Fibroblast of villous mesenchyme (primary cell): ENCODE results near the gene C8B. TPM values are rescaled to one million over a fixed set of nuclear protein-coding genes. Genes with fewer than 3 reads are reported as not detected.

Source experiments
- DNase-seq: peaks from one replicate; pipeline ENCODE4 v3.0.0-alpha.2; 2010; ENCODE audit warnings: low read depth
- H3K4me3 ChIP-seq: 2 replicates; pipeline ENCODE4 v1.5.1; 2011; ENCODE audit warnings: low read depth, mild to moderate bottlenecking, low read length
- total RNA-seq: library from RNA; depleted of rRNA; stranded (reverse); fragments of >200 nt; gene quantifications from 2 replicates; pipeline ENCODE4 v1.2.3, GENCODE V29; 2012
- TF ChIP-seq, protein P1 (sequence below): IDR thresholded peaks from 2 replicates; pipeline ENCODE4 v1.5.1; 2012; ENCODE audit warnings: low read depth, mild to moderate bottlenecking, low read length; ENCODE audit not compliant: insufficient read depth

C8B gene
- total RNA-seq, 1 donor: not detected

GRCh38 chr1:56910441-56910985, 55.3 kb downstream of the C8B start:
- no peak for DNase-seq
- TF ChIP-seq, protein P1, sequence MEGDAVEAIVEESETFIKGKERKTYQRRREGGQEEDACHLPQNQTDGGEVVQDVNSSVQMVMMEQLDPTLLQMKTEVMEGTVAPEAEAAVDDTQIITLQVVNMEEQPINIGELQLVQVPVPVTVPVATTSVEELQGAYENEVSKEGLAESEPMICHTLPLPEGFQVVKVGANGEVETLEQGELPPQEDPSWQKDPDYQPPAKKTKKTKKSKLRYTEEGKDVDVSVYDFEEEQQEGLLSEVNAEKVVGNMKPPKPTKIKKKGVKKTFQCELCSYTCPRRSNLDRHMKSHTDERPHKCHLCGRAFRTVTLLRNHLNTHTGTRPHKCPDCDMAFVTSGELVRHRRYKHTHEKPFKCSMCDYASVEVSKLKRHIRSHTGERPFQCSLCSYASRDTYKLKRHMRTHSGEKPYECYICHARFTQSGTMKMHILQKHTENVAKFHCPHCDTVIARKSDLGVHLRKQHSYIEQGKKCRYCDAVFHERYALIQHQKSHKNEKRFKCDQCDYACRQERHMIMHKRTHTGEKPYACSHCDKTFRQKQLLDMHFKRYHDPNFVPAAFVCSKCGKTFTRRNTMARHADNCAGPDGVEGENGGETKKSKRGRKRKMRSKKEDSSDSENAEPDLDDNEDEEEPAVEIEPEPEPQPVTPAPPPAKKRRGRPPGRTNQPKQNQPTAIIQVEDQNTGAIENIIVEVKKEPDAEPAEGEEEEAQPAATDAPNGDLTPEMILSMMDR: no peak
- no peak overlapping the region for H3K4me3 ChIP-seq

DNA sequence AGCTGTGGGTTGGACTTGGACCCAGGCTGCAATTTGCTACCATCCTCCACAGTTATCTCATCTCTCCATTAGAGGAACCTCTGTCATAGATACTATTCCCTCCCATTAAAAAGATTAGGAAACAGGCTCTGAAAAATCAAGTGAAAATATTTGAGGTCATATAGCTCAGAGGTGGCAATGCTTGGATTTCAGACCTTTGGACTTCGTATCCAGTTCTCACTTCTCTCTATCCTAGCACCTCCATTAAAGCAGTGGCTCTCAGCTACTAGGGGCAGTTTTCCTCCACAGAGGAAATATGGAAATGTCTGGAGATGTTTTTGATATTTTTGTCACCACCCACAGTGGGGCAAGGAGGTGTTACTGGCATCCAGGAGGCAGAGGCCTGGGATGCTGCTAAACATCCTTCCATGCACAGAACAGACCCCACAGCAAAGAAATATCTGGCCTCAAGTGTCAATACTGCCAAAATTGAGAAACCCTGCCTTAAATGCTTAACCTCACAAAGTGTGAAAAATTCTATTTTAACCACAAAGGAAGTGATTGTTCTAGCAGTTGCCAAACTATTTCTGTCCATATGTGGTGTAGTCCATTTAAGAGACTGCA, 57.1 kb downstream of the C8B start:
- H3K4me3 ChIP-seq: no peak overlapping the region
- DNase-seq: no peak
- TF ChIP-seq, protein P1: no peak

- TF ChIP-seq, protein P1: no peak
- no peak for DNase-seq
- H3K4me3 ChIP-seq: no peak overlapping the region
These were observed 60.1 kb downstream of the C8B start for GRCh38 chr1:56905667-56906066.

GRCh38 chr1:56904663-56905397, 61.0 kb downstream of the C8B start:
- no peak overlapping the region for H3K4me3 ChIP-seq
- no peak for DNase-seq
- TF ChIP-seq, protein P1: no peak

DNA sequence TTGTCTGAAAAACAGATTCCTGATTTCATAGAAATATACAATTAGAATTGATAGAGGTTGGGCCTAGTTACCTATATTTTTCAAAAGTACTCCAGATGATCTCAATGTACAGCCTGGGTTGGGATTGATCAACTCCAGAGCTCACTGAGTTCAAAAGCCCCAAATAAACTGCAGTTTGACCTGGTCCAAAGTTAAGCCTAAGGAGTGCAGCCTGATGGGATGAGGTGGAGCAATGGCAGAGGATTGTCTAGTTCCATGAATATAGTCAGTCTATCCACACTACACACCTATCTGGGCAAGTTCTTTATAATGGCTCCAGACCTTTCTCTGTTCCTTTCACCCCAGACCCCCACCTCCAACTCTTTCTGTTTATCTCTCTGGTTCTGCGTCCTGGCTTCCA, 62.0 kb downstream of the C8B start:
- TF ChIP-seq, protein P1: no peak
- H3K4me3 ChIP-seq: no peak overlapping the region
- DNase-seq: no peak

DNA sequence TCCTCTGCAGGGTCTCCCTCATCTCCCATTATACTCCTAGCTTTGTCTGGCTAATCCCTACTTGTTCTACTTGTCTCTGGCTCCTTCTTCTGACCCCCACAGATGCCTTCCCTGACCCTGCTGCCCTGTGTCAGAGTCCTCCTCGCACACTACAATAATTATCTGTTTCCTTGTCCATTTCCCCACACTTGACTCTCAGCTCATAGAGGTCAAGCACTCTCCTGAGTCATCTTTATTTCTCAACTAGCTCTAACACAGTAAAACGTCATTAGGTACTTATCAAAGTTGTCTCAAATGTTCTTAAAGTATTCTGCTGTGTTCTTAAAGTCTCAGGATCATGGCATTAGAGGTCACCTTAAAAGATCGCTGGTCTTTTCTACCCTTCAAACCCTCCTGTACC, 64.1 kb downstream of the C8B start:
- TF ChIP-seq, protein P1: no peak
- DNase-seq: peak; percentile 48
- no peak overlapping the region for H3K4me3 ChIP-seq
